Measurements from ENCODE around the gene SLC16A14. TPM values are rescaled to one million over a fixed set of nuclear protein-coding genes. Genes with fewer than 3 reads are reported as not detected.

Gene SLC16A14
- total and polyA plus RNA-seq, 10 of the 15 experiments (the other 5 are each of a cell fraction or from before 2014, with no cell fraction given), result 0.87 to 6.4 (median 4.1) TPM; not detected in 1

DNA sequence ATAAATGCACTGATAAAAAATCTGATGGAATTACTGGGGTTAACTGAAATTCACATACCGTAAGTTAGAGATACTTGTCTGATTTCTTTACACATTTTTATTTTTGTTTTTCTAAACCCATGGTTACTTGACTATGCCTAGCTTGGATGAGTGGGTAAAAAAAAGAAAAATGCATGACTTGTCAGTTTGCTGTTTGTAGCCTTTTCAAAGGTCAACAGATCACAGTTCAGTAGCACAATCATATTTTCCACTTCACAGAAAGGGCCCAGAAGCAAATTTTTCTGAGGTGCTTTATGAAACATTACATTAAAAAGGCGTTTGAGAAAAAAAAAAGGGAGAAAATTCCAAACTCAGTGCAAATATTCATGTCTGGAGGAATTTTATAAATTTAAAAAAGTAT lies 16.4 kb downstream of the SLC16A14 start:
- ChIA-PET SMC1A (ENCODE audit: uncharacterized antibody, unreplicated experiment) (no interaction called here), RAD21 (ENCODE audit: unreplicated experiment) (no interaction called here), CTCF (interaction anchor here (0.9 to 2.3 kb wide), 3 partner anchors 15 to 271 kb away, joined by 3 to 8 read pairs (median 3); no protein-coding TSS in a partner anchor), POLR2A (no interaction called here)
- intact Hi-C loops (cut with micrococcal nuclease; ENCODE audit: unreplicated experiment) (no loop called here), in situ Hi-C loops (cut with MboI) (no loop called here)
- Histone ChIP-seq H3K27ac (ENCODE audit: control insufficient read depth, insufficient read depth) (no peak overlapping the region), H3K9me3 (replicated peaks; ENCODE audit: control insufficient read depth, insufficient read depth, low read length) (no peaks in the 10 kb centered on the region), H3K36me3 (ENCODE audit: control insufficient read depth in 2 of 2, insufficient read depth in 2 of 2, low read length in 1 of 2) (no peaks in the 10 kb centered on the region), H3K4me3 (no peak overlapping the region), H3K9ac (ENCODE audit: control insufficient read depth, insufficient read depth, low read length) (no peak overlapping the region), H3K4me2 (ENCODE audit: control insufficient read depth, insufficient read depth) (no peak overlapping the region), H4K20me1 (ENCODE audit: control insufficient read depth, insufficient read depth) (no peaks in the 10 kb centered on the region), H3K4me1 (ENCODE audit: control insufficient read depth, insufficient read depth, low read length) (no peaks in the 10 kb centered on the region), H2AFZ (ENCODE audit: control insufficient read depth, low read depth, low read length) (no peak overlapping the region), H3K79me2 (ENCODE audit: control insufficient read depth, insufficient read depth, low read length) (no peaks in the 10 kb centered on the region), H3K27me3 (replicated peaks in 1 of 2; ENCODE audit: control insufficient read depth in 2 of 2, insufficient read depth in 2 of 2, low read length in 1 of 2) (no peaks in the 10 kb centered on the region)
- DNase-seq (ENCODE audit: low read depth, low spot score) (no peak), ATAC-seq (no peak), FAIRE-seq (no peak)
- WGBS (ENCODE audit: insufficient coverage, insufficient replicate concordance, low lambda C conversion rate, missing lambda C conversion rate), result 66% methylated on average over 2 of the region's 2 CpGs
- no TSS peak for BruUV-seq (replicated peaks)
- TF ChIP-seq CHD1 (IDR thresholded peaks at IDR 0.05; ENCODE audit: low read depth, low read length) (no peak), JUND (IDR thresholded peaks at IDR 0.05; ENCODE audit: low read depth, low read length) (no peak), ZNF207 (IDR thresholded peaks at IDR 0.05; ENCODE audit: borderline replicate concordance) (no peak), IKZF2 (IDR thresholded peaks at IDR 0.05) (no peak), PAX8 (IDR thresholded peaks at IDR 0.05) (no peak), HCFC1 (IDR thresholded peaks at IDR 0.05; ENCODE audit: low read length) (no peak), BCL11A (IDR thresholded peaks at IDR 0.05; ENCODE audit: low read depth, low read length) (no peak), ELK1 (IDR thresholded peaks at IDR 0.05; ENCODE audit: low read depth, low read length) (no peak), TCF3 (IDR thresholded peaks at IDR 0.05; ENCODE audit: borderline replicate concordance, insufficient read depth, low read depth, low read length) (no peak), CUX1 (IDR thresholded peaks at IDR 0.05; ENCODE audit: insufficient replicate concordance, low read depth, low read length) (no peak)
- TF ChIP-seq, protein P1, sequence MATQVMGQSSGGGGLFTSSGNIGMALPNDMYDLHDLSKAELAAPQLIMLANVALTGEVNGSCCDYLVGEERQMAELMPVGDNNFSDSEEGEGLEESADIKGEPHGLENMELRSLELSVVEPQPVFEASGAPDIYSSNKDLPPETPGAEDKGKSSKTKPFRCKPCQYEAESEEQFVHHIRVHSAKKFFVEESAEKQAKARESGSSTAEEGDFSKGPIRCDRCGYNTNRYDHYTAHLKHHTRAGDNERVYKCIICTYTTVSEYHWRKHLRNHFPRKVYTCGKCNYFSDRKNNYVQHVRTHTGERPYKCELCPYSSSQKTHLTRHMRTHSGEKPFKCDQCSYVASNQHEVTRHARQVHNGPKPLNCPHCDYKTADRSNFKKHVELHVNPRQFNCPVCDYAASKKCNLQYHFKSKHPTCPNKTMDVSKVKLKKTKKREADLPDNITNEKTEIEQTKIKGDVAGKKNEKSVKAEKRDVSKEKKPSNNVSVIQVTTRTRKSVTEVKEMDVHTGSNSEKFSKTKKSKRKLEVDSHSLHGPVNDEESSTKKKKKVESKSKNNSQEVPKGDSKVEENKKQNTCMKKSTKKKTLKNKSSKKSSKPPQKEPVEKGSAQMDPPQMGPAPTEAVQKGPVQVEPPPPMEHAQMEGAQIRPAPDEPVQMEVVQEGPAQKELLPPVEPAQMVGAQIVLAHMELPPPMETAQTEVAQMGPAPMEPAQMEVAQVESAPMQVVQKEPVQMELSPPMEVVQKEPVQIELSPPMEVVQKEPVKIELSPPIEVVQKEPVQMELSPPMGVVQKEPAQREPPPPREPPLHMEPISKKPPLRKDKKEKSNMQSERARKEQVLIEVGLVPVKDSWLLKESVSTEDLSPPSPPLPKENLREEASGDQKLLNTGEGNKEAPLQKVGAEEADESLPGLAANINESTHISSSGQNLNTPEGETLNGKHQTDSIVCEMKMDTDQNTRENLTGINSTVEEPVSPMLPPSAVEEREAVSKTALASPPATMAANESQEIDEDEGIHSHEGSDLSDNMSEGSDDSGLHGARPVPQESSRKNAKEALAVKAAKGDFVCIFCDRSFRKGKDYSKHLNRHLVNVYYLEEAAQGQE (IDR thresholded peaks at IDR 0.05; ENCODE audit: low read depth, low read length), result no peak
- TF ChIP-seq, protein P2, sequence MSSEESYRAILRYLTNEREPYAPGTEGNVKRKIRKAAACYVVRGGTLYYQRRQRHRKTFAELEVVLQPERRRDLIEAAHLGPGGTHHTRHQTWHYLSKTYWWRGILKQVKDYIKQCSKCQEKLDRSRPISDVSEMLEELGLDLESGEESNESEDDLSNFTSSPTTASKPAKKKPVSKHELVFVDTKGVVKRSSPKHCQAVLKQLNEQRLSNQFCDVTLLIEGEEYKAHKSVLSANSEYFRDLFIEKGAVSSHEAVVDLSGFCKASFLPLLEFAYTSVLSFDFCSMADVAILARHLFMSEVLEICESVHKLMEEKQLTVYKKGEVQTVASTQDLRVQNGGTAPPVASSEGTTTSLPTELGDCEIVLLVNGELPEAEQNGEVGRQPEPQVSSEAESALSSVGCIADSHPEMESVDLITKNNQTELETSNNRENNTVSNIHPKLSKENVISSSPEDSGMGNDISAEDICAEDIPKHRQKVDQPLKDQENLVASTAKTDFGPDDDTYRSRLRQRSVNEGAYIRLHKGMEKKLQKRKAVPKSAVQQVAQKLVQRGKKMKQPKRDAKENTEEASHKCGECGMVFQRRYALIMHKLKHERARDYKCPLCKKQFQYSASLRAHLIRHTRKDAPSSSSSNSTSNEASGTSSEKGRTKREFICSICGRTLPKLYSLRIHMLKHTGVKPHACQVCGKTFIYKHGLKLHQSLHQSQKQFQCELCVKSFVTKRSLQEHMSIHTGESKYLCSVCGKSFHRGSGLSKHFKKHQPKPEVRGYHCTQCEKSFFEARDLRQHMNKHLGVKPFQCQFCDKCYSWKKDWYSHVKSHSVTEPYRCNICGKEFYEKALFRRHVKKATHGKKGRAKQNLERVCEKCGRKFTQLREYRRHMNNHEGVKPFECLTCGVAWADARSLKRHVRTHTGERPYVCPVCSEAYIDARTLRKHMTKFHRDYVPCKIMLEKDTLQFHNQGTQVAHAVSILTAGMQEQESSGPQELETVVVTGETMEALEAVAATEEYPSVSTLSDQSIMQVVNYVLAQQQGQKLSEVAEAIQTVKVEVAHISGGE (CRISPR knock-in tag; IDR thresholded peaks at IDR 0.05), result no peak

Measured in GM12878 (cell line).